Measurements from ENCODE around the gene KRTAP5-9.
"Not testable (repeated sequence)": the region's sequence is repeated elsewhere in the genome, so short reads cannot be mapped to it uniquely, and the experiment has no call there.

KRTAP5-9 gene

GRCh38 chr11:71525188-71525937 lies 22.9 kb upstream of the KRTAP5-9 start:
- H3K9me3 Mint-ChIP-seq, result peaks cover 5% of the 10 kb centered on the region
- DNase-seq (ENCODE audit: low spot score), result no peak
- no peaks in the 10 kb centered on the region for H3K4me1 Mint-ChIP-seq (ENCODE audit: low read depth)
- no peaks in the 10 kb centered on the region for H3K36me3 Mint-ChIP-seq (ENCODE audit: low read depth)
- no peak overlapping the region for H3K27ac Mint-ChIP-seq
- peaks cover 3% of the 10 kb centered on the region for H3K27me3 Mint-ChIP-seq (ENCODE audit: low read depth)
- no peak overlapping the region for H3K4me3 Mint-ChIP-seq

DNA sequence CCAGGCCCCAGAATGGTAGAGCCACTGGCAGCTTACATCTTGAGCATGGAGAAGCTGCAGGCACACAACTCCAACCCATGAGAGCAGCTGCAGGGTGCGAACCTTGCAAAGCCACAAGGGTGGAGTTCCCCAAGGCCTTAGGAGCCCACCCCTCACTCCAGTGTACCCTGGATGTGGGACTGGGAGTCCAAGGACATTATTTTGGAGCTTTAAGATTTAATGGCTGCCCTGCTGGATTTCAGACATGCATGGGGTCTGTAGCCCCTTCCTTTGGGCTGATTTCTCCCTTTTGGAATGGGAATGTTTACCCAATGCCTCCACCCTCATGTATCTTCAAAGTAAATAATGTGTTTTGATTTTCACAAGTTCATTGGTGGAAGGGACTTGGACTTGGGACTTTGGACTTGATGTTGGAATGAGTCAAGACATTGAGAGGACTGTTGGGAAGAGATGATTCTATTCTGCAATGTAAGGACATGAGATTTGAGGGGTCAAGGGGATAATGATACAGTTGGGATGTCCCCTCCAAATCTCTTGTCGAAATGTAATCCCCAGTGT lies 22.2 kb upstream of the KRTAP5-9 start:
- no peak overlapping the region for H3K4me3 Mint-ChIP-seq

DNA sequence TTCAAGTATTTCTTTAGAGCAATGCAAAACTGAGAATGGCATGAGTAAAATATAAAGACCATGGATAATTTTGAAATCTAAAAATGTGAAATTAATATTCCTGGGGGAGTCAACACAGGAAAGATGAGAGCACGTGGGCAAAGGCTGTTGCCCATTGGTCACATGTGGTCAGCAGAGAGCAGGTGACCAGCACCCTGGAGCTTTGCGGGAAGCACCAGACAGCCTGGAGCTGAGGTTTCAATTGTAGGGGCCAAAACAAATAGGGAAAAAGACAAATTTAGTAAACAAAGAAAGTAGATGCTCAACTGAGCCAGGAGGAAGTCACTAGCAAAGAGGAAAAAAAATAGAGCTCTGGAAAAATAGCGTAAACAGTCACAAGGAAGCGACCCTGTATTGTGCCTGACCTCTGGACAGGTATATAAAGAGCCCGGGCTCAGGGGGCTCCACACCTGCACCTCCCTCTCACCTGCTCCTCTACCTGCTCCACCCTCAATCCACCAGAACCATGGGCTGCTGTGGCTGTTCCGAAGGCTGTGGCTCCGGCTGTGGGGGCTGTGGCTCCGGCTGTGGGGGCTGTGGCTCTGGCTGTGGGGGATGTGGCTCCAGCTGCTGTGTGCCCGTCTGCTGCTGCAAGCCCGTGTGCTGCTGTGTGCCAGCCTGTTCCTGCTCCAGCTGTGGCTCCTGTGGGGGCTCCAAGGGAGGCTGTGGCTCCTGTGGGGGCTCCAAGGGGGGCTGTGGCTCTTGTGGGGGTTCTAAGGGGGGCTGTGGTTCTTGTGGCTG lies 21.2 kb upstream of the KRTAP5-9 start, which contains the start of gene KRTAP5-7:
TSS of gene KRTAP5-7 (plus strand) at position 472 of the 780 bp plus-strand sequence. CDS start at position 506, 34 bp downstream.
- H3K27ac Mint-ChIP-seq; DNase-seq (ENCODE audit: low spot score): not testable (repeated sequence)

More for the DNA sequence above, 22.2 kb upstream of the KRTAP5-9 start:
- Mint-ChIP-seq H3K4me1 (ENCODE audit: low read depth) (no peaks in the 10 kb centered on the region), H3K9me3 (peaks cover 5% of the 10 kb centered on the region), H3K36me3 (ENCODE audit: low read depth) (no peaks in the 10 kb centered on the region), H3K27me3 (ENCODE audit: low read depth) (peaks cover 3% of the 10 kb centered on the region), H3K27ac (no peak overlapping the region)
- DNase-seq (ENCODE audit: low spot score), result no peak

GRCh38 chr11:71527576-71528210 lies 20.5 kb upstream of the KRTAP5-9 start:
- H3K9me3 Mint-ChIP-seq, result no peaks in the 10 kb centered on the region
- H3K4me3 Mint-ChIP-seq, result no peak overlapping the region
- H3K27ac Mint-ChIP-seq, result no peak overlapping the region
- H3K4me1 Mint-ChIP-seq (ENCODE audit: low read depth), result no peaks in the 10 kb centered on the region
- DNase-seq (ENCODE audit: low spot score), result no peak
- H3K27me3 Mint-ChIP-seq (ENCODE audit: low read depth), result peaks cover 3% of the 10 kb centered on the region
- H3K36me3 Mint-ChIP-seq (ENCODE audit: low read depth), result no peaks in the 10 kb centered on the region

More for the DNA sequence above, 21.2 kb upstream of the KRTAP5-9 start, which contains the start of gene KRTAP5-7:
- not testable (repeated sequence) for H3K4me3 Mint-ChIP-seq; H3K4me1 Mint-ChIP-seq (ENCODE audit: low read depth); H3K36me3 Mint-ChIP-seq (ENCODE audit: low read depth); H3K27me3 Mint-ChIP-seq (ENCODE audit: low read depth); H3K9me3 Mint-ChIP-seq

DNA sequence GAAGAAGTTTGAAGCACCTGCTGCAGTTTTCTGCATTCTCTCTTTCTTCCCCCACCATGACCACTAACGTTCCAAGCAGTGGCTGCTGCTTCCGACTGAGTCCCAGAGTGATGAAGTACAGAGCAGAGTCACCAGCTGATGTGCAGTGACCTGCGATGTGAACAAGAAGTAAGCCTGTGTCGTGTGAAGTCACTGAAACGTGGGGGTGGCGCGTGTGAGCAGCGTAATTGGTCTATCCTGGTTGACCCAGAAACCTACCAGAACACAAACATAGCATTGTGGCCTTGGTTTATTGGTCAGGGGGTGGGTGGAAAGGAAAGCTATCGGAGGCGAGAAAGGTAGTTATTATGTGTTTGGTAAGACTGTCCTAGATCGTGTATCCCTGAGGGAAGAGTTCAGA lies 17.6 kb upstream of the KRTAP5-9 start:
- no peaks in the 10 kb centered on the region for H3K9me3 Mint-ChIP-seq

GRCh38 chr11:71532036-71532610 lies 16.1 kb upstream of the KRTAP5-9 start:
- H3K27me3 Mint-ChIP-seq (ENCODE audit: low read depth), result peaks cover 3% of the 10 kb centered on the region
- H3K4me3 Mint-ChIP-seq, result no peak overlapping the region
- DNase-seq (ENCODE audit: low spot score), result no peak
- no peak overlapping the region for H3K27ac Mint-ChIP-seq
- H3K4me1 Mint-ChIP-seq (ENCODE audit: low read depth), result no peaks in the 10 kb centered on the region
- no peaks in the 10 kb centered on the region for H3K36me3 Mint-ChIP-seq (ENCODE audit: low read depth)
- H3K9me3 Mint-ChIP-seq, result no peaks in the 10 kb centered on the region

More for the DNA sequence above, 17.6 kb upstream of the KRTAP5-9 start:
- Mint-ChIP-seq H3K27ac (no peak overlapping the region), H3K4me1 (ENCODE audit: low read depth) (no peaks in the 10 kb centered on the region), H3K27me3 (ENCODE audit: low read depth) (peaks cover 3% of the 10 kb centered on the region), H3K36me3 (ENCODE audit: low read depth) (no peaks in the 10 kb centered on the region), H3K4me3 (no peak overlapping the region)
- DNase-seq (ENCODE audit: low spot score), result no peak

DNA sequence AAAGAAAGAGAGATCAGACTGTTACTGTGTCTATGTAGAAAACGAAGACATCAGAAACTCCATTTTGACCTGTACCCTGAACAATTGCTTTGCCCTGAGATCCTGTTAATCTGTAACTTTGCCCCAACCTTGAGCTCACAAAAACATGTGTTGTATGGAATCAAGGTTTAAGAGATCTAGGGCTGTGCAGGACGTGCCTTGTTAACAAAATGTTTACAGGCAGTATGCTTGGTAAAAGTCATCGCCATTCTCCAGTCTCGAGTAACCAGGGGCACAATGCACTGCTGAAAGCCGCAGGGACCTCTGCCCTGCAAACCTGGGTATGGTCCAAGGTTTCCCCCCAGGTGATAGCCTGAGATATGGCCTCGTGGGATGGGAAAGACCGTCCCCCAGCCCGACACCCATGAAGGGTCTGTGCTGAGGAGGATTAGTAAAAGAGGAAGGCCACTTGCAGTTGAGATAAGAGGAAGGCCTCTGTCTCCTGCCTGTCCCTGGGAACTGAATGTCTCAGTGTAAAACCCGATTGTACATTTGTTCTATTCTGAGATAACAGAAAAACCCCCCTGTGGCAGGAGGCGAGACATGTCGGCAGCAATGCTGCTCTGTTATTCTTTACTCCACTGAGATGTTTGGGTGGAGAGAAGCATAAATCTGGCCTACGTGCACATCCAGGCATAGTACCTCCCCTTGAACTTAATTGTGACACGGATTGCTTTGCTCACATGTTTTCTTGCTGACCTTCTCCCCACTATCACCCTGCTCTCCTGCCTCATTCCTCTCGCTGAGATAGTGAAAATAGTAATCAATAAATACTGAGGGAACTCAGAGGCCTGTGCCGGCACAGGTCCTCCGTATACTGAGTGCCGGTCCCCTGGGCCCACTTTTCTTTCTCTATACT lies 13.3 kb upstream of the KRTAP5-9 start:
- H3K27ac Mint-ChIP-seq; DNase-seq (ENCODE audit: low spot score); H3K27me3 Mint-ChIP-seq (ENCODE audit: low read depth); H3K4me3 Mint-ChIP-seq; H3K4me1 Mint-ChIP-seq (ENCODE audit: low read depth); H3K9me3 Mint-ChIP-seq; H3K36me3 Mint-ChIP-seq (ENCODE audit: low read depth): not testable (repeated sequence)

GRCh38 chr11:71535825-71536224 lies 12.4 kb upstream of the KRTAP5-9 start:
- no peak for DNase-seq (ENCODE audit: low spot score)
- Mint-ChIP-seq H3K27ac (no peak overlapping the region), H3K4me3 (no peak overlapping the region), H3K4me1 (ENCODE audit: low read depth) (no peaks in the 10 kb centered on the region), H3K27me3 (ENCODE audit: low read depth) (no peaks in the 10 kb centered on the region), H3K9me3 (peaks cover 1% of the 10 kb centered on the region), H3K36me3 (ENCODE audit: low read depth) (no peaks in the 10 kb centered on the region)

DNA sequence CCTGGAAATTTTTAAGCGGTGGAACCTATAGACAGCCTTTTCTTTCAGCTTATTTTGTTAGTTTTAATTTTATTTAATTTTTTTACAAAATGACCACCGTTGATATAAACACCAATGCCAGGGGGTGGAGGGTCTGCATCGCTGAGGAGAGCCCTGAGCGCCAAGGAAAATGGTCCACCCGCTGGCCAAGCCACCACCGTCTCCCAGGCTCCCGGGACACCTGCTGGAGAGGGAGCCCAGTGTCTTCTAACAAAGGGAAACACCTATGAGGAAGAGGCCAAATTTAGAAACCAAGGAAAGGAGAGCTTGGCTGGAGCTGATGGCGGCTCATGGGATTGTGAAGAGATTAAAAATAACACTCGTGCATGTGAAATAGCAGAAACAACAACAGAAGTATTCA lies 10.7 kb upstream of the KRTAP5-9 start:
- Mint-ChIP-seq H3K36me3 (ENCODE audit: low read depth) (no peaks in the 10 kb centered on the region), H3K27me3 (ENCODE audit: low read depth) (no peaks in the 10 kb centered on the region), H3K4me3 (no peak overlapping the region), H3K9me3 (peaks cover 10% of the 10 kb centered on the region), H3K4me1 (ENCODE audit: low read depth) (no peaks in the 10 kb centered on the region), H3K27ac (no peak overlapping the region)
- DNase-seq (ENCODE audit: low spot score), result no peak

GRCh38 chr11:71537977-71538665 lies 10.1 kb upstream of the KRTAP5-9 start, which contains the start of gene KRTAP5-8:
TSS of gene KRTAP5-8 (plus strand) at chr11:71538025. CDS start at chr11:71538056, 31 bp downstream.
- not testable (repeated sequence) for H3K9me3 Mint-ChIP-seq; H3K4me3 Mint-ChIP-seq; H3K27me3 Mint-ChIP-seq (ENCODE audit: low read depth)

GRCh38 chr11:71538666-71538990 lies 9.6 kb upstream of the KRTAP5-9 start:
- Mint-ChIP-seq H3K36me3 (ENCODE audit: low read depth) (no peaks in the 10 kb centered on the region), H3K27ac (no peak overlapping the region), H3K4me3 (no peak overlapping the region), H3K27me3 (ENCODE audit: low read depth) (no peaks in the 10 kb centered on the region), H3K9me3 (peaks cover 10% of the 10 kb centered on the region), H3K4me1 (ENCODE audit: low read depth) (no peaks in the 10 kb centered on the region)
- no peak for DNase-seq (ENCODE audit: low spot score)

More at GRCh38 chr11:71537977-71538665, 10.1 kb upstream of the KRTAP5-9 start, which contains the start of gene KRTAP5-8:
- not testable (repeated sequence) for DNase-seq (ENCODE audit: low spot score); H3K36me3 Mint-ChIP-seq (ENCODE audit: low read depth); H3K27ac Mint-ChIP-seq; H3K4me1 Mint-ChIP-seq (ENCODE audit: low read depth)

DNA sequence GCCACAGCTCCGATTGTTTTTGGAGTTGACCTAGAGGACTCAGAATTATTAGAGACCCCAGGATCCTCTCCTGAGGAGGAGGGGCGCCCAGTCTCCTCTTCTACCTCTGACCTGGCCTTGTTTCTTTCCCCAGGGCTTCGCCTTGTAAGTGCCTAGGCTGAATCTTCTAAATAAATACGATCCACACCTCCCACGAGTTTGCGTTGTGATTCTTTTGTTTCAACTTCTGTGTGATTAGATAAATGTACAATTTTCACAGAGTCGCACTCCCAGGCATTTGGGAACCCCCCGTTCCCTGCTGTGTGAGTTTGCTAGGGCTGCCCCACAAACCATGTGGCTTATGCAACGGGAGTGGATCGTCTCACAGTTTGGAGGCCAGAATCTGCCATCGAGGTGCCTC lies 9.2 kb upstream of the KRTAP5-9 start:
- Mint-ChIP-seq H3K4me3 (no peak overlapping the region), H3K36me3 (ENCODE audit: low read depth) (no peaks in the 10 kb centered on the region), H3K4me1 (ENCODE audit: low read depth) (no peaks in the 10 kb centered on the region), H3K27me3 (ENCODE audit: low read depth) (no peaks in the 10 kb centered on the region), H3K9me3 (peaks cover 10% of the 10 kb centered on the region), H3K27ac (no peak overlapping the region)
- no peak for DNase-seq (ENCODE audit: low spot score)

All from T-helper 2 cell treated with Interferon-gamma antibody and Interleukin-4, amounts not matched to agents 5 μg/mL and 100 μg/mL, for 36 hours (primary cell).